GM18505 (cell line): ENCODE results near the gene ABCA4.
"Not testable (repeated sequence)": the region's sequence is repeated elsewhere in the genome, so short reads cannot be mapped to it uniquely, and the experiment has no call there.

Experiments used
- ATAC-seq: cut with Tn5 transposase; IDR thresholded peaks from one replicate; pipeline ENCODE4 v1.9.1; 2021; ENCODE audit not compliant: unreplicated experiment
- POLR2A ChIP-seq: IDR thresholded peaks from 4 replicates; pipeline ENCODE4 v1.6.1; 2011; ENCODE audit warnings: borderline replicate concordance; ENCODE audit not compliant: insufficient read depth, insufficient read length; ENCODE audit errors: extremely low read depth

Gene ABCA4

GRCh38 chr1:93965888-93966287 is 155.1 kb downstream of the ABCA4 start:
- no peak for ATAC-seq
- TF ChIP-seq POLR2A: no peak

- no peak for ATAC-seq
- no peak for TF ChIP-seq POLR2A
Observed at GRCh38 chr1:93965256-93965655, 155.7 kb downstream of the ABCA4 start.

- TF ChIP-seq POLR2A: no peak
- ATAC-seq: no peak
Observed at GRCh38 chr1:93964777-93965200, 156.2 kb downstream of the ABCA4 start.

GRCh38 chr1:93964096-93964776 is 156.7 kb downstream of the ABCA4 start:
- no peak for ATAC-seq
- no peak for TF ChIP-seq POLR2A

- no peak for ATAC-seq
- TF ChIP-seq POLR2A: no peak
Observed at GRCh38 chr1:93963585-93963984, 157.4 kb downstream of the ABCA4 start.

- TF ChIP-seq POLR2A: no peak
- ATAC-seq: no peak
Observed at GRCh38 chr1:93961906-93962305, 159.0 kb downstream of the ABCA4 start.

- TF ChIP-seq POLR2A: no peak
- no peak for ATAC-seq
Observed at GRCh38 chr1:93961443-93961842, 159.5 kb downstream of the ABCA4 start.

- no peak for ATAC-seq
- TF ChIP-seq POLR2A: no peak
Observed at GRCh38 chr1:93960641-93961147, 160.3 kb downstream of the ABCA4 start.

- no peak for ATAC-seq
- TF ChIP-seq POLR2A: no peak
Observed at GRCh38 chr1:93959413-93959812, 161.5 kb downstream of the ABCA4 start.

GRCh38 chr1:93958726-93959100 is 162.2 kb downstream of the ABCA4 start:
- no peak for TF ChIP-seq POLR2A
- ATAC-seq: no peak

- ATAC-seq: no peak
- no peak for TF ChIP-seq POLR2A
Observed at GRCh38 chr1:93958032-93958725, 162.8 kb downstream of the ABCA4 start.

- ATAC-seq: no peak
- TF ChIP-seq POLR2A: no peak
Observed at GRCh38 chr1:93955765-93956164, 165.2 kb downstream of the ABCA4 start.

- ATAC-seq: not testable (repeated sequence)
Observed at GRCh38 chr1:93947002-93947686, 173.8 kb downstream of the ABCA4 start.
